Measurements from ENCODE around the gene DYNLT2B. TPM values are rescaled to one million over a fixed set of nuclear protein-coding genes. Genes with fewer than 3 reads are reported as not detected.

Gene DYNLT2B
- total and polyA plus RNA-seq, 2 donors (not counting 1 experiment from before 2014, with no cell fraction given), result 9.1 to 13.0 TPM

GRCh38 chr3:196357905-196358304 is 39.9 kb upstream of the DYNLT2B start:
- peaks cover 4% of the 10 kb centered on the region for H3K36me3 ChIP-seq (ENCODE audit: control insufficient read depth, insufficient read depth, low read length)
- H3K9me3 ChIP-seq (ENCODE audit: control insufficient read depth, insufficient read depth, low read depth, low read length), result no peaks in the 10 kb centered on the region
- H3K27me3 ChIP-seq (ENCODE audit: control insufficient read depth, insufficient read depth, low read length), result no peaks in the 10 kb centered on the region
- H3K4me1 ChIP-seq (ENCODE audit: control insufficient read depth, extremely low read depth, insufficient read depth, low read length), result no peaks in the 10 kb centered on the region
- H3K27ac ChIP-seq (ENCODE audit: insufficient read depth, low read length), result no peak overlapping the region
- DNase-seq (ENCODE audit: low read depth in 2 of 2), result no peak
- H3K4me3 ChIP-seq (replicated peaks in 1 of 4; ENCODE audit: control extremely low read depth in 1 of 4, insufficient read depth in 1 of 4, low read depth in 3 of 4, low read length in 4 of 4), result no peak overlapping the region
- no peak overlapping the region for H2AFZ ChIP-seq (ENCODE audit: low read length)
- H3K79me2 ChIP-seq (ENCODE audit: control insufficient read depth, insufficient read depth, low read length), result no peaks in the 10 kb centered on the region
- no peak for TF ChIP-seq EZH2 (IDR thresholded peaks at IDR 0.05; ENCODE audit: low read length, missing control alignments)
- no peak for TF ChIP-seq CTCF (conservative IDR thresholded peaks at IDR 0.05 in 1 of 2, IDR thresholded peaks at IDR 0.05 in 1 of 2; ENCODE audit: low read depth in 1 of 2, low read length in 2 of 2)
- H4K20me1 ChIP-seq (ENCODE audit: control insufficient read depth, extremely low read depth, insufficient read depth, low read length), result no peaks in the 10 kb centered on the region
- no peak overlapping the region for H3K4me2 ChIP-seq (ENCODE audit: extremely low read depth, insufficient read depth, low read length)
- H3K9ac ChIP-seq (ENCODE audit: insufficient read depth, low read length), result no peak overlapping the region

- TF ChIP-seq CTCF (conservative IDR thresholded peaks at IDR 0.05 in 1 of 2, IDR thresholded peaks at IDR 0.05 in 1 of 2; ENCODE audit: low read depth in 1 of 2, low read length in 2 of 2) (no peak), EZH2 (IDR thresholded peaks at IDR 0.05; ENCODE audit: low read length, missing control alignments) (no peak)
- Histone ChIP-seq H3K9ac (ENCODE audit: insufficient read depth, low read length) (no peak overlapping the region), H3K79me2 (ENCODE audit: control insufficient read depth, insufficient read depth, low read length) (no peaks in the 10 kb centered on the region), H3K36me3 (ENCODE audit: control insufficient read depth, insufficient read depth, low read length) (peaks cover 4% of the 10 kb centered on the region), H3K4me1 (ENCODE audit: control insufficient read depth, extremely low read depth, insufficient read depth, low read length) (no peaks in the 10 kb centered on the region), H3K4me2 (ENCODE audit: extremely low read depth, insufficient read depth, low read length) (no peak overlapping the region), H3K27me3 (ENCODE audit: control insufficient read depth, insufficient read depth, low read length) (no peaks in the 10 kb centered on the region), H2AFZ (ENCODE audit: low read length) (no peak overlapping the region), H4K20me1 (ENCODE audit: control insufficient read depth, extremely low read depth, insufficient read depth, low read length) (no peaks in the 10 kb centered on the region), H3K9me3 (ENCODE audit: control insufficient read depth, insufficient read depth, low read depth, low read length) (no peaks in the 10 kb centered on the region), H3K4me3 (replicated peaks in 1 of 4; ENCODE audit: control extremely low read depth in 1 of 4, insufficient read depth in 1 of 4, low read depth in 3 of 4, low read length in 4 of 4) (no peak overlapping the region), H3K27ac (ENCODE audit: insufficient read depth, low read length) (no peak overlapping the region)
- DNase-seq (ENCODE audit: low read depth in 2 of 2), result no peak
Measured at GRCh38 chr3:196356556-196356955, 38.5 kb upstream of the DYNLT2B start.

GRCh38 chr3:196355668-196356067 is 37.6 kb upstream of the DYNLT2B start:
- no peak overlapping the region for H3K4me2 ChIP-seq (ENCODE audit: extremely low read depth, insufficient read depth, low read length)
- H3K36me3 ChIP-seq (ENCODE audit: control insufficient read depth, insufficient read depth, low read length), result peaks cover 4% of the 10 kb centered on the region
- DNase-seq (ENCODE audit: low read depth in 2 of 2), result no peak
- H4K20me1 ChIP-seq (ENCODE audit: control insufficient read depth, extremely low read depth, insufficient read depth, low read length), result no peaks in the 10 kb centered on the region
- no peak for TF ChIP-seq CTCF (conservative IDR thresholded peaks at IDR 0.05 in 1 of 2, IDR thresholded peaks at IDR 0.05 in 1 of 2; ENCODE audit: low read depth in 1 of 2, low read length in 2 of 2)
- no peak for TF ChIP-seq EZH2 (IDR thresholded peaks at IDR 0.05; ENCODE audit: low read length, missing control alignments)
- no peaks in the 10 kb centered on the region for H3K4me1 ChIP-seq (ENCODE audit: control insufficient read depth, extremely low read depth, insufficient read depth, low read length)
- H3K4me3 ChIP-seq (replicated peaks in 1 of 4; ENCODE audit: control extremely low read depth in 1 of 4, insufficient read depth in 1 of 4, low read depth in 3 of 4, low read length in 4 of 4), result no peak overlapping the region
- H2AFZ ChIP-seq (ENCODE audit: low read length), result no peak overlapping the region
- no peaks in the 10 kb centered on the region for H3K79me2 ChIP-seq (ENCODE audit: control insufficient read depth, insufficient read depth, low read length)
- no peak overlapping the region for H3K9ac ChIP-seq (ENCODE audit: insufficient read depth, low read length)
- no peaks in the 10 kb centered on the region for H3K9me3 ChIP-seq (ENCODE audit: control insufficient read depth, insufficient read depth, low read depth, low read length)
- H3K27me3 ChIP-seq (ENCODE audit: control insufficient read depth, insufficient read depth, low read length), result no peaks in the 10 kb centered on the region
- H3K27ac ChIP-seq (ENCODE audit: insufficient read depth, low read length), result no peak overlapping the region
